Measurements from ENCODE around the gene RRAS2. TPM values are rescaled to one million over a fixed set of nuclear protein-coding genes. Genes with fewer than 3 reads are reported as not detected.
"Not testable (repeated sequence)": the region's sequence is repeated elsewhere in the genome, so short reads cannot be mapped to it uniquely, and the experiment has no call there.

Gene RRAS2
- 80.7 and 93.9 TPM in 2 replicates for total RNA-seq (2014; rRNA removed; shearing (Covaris generic))
- 105 and 114 TPM in 2 replicates for polyA plus RNA-seq (2015; cell fraction: cytosol; rRNA removed)
- 52.5 and 62.1 TPM in 2 replicates for polyA plus RNA-seq (2015; cell fraction: nucleus; rRNA removed)

- peak; percentile 56 for DNase-seq (ENCODE audit: low read depth)
These were observed at the start of gene RRAS2 for GRCh38 chr11:14358729-14359439. TSS of gene RRAS2 (minus strand) at chr11:14359183. CDS start at chr11:14358870, 313 bp downstream.

- DNase-seq (ENCODE audit: low read depth) = no peak
These were observed 49.6 kb upstream of the RRAS2 start for GRCh38 chr11:14408612-14409011.

- DNase-seq (ENCODE audit: low read depth) = peak; percentile 54
These were observed 47.1 kb upstream of the RRAS2 start for GRCh38 chr11:14406116-14406515.

- not testable (repeated sequence) for DNase-seq (ENCODE audit: low read depth)
These were observed 44.5 kb upstream of the RRAS2 start for GRCh38 chr11:14403528-14403927.

- DNase-seq (ENCODE audit: low read depth) = no peak
These were observed 40.1 kb upstream of the RRAS2 start for GRCh38 chr11:14399087-14399486.

GRCh38 chr11:14396273-14396672, 37.3 kb upstream of the RRAS2 start:
- DNase-seq (ENCODE audit: low read depth) = no peak

GRCh38 chr11:14393889-14394288, 34.9 kb upstream of the RRAS2 start:
- DNase-seq (ENCODE audit: low read depth) = no peak

- no peak for DNase-seq (ENCODE audit: low read depth)
These were observed 34.1 kb upstream of the RRAS2 start for GRCh38 chr11:14393129-14393528.

- DNase-seq (ENCODE audit: low read depth) = no peak
These were observed 31.7 kb upstream of the RRAS2 start for GRCh38 chr11:14390669-14391068.

GRCh38 chr11:14388352-14388751, 29.4 kb upstream of the RRAS2 start:
- DNase-seq (ENCODE audit: low read depth) = no peak

- DNase-seq (ENCODE audit: low read depth) = no peak
These were observed 28.0 kb upstream of the RRAS2 start for GRCh38 chr11:14386895-14387480.

GRCh38 chr11:14386081-14386480, 27.1 kb upstream of the RRAS2 start:
- no peak for DNase-seq (ENCODE audit: low read depth)

GRCh38 chr11:14384338-14384737, 25.4 kb upstream of the RRAS2 start:
- no peak for DNase-seq (ENCODE audit: low read depth)

- DNase-seq (ENCODE audit: low read depth) = no peak
These were observed 23.0 kb upstream of the RRAS2 start for GRCh38 chr11:14381968-14382367.

- no peak for DNase-seq (ENCODE audit: low read depth)
These were observed 22.1 kb upstream of the RRAS2 start for GRCh38 chr11:14380947-14381561.

GRCh38 chr11:14380125-14380936, 21.3 kb upstream of the RRAS2 start:
- no peak for DNase-seq (ENCODE audit: low read depth)

- peak; percentile 28 for DNase-seq (ENCODE audit: low read depth)
These were observed 19.2 kb upstream of the RRAS2 start for GRCh38 chr11:14378171-14378570.

- peak; percentile 70 for DNase-seq (ENCODE audit: low read depth)
These were observed 17.9 kb upstream of the RRAS2 start for GRCh38 chr11:14376920-14377319.

GRCh38 chr11:14374922-14375830, 16.2 kb upstream of the RRAS2 start:
- no peak for DNase-seq (ENCODE audit: low read depth)

GRCh38 chr11:14373941-14374646, 15.1 kb upstream of the RRAS2 start:
- peak; percentile 49 for DNase-seq (ENCODE audit: low read depth)
